Adrenal gland (tissue), 12 donors: ENCODE measurements around the gene LMO7. TPM values are rescaled to one million over a fixed set of nuclear protein-coding genes. Genes with fewer than 3 reads are reported as not detected.
A peak's percentile ranks its signal among the peaks of the same experiment; 100 is the strongest.

Experiments used
- DNase-seq, 7 donors: peaks; one replicate each; pipeline ENCODE4 v3.0.0-alpha.2; 2019 to 2020
- H3K27ac ChIP-seq, 5 donors: fragments of 200-600 bp; sonication (generic) in 4 of 5; 1 replicate in 3 of 5; 2 replicates in 2 of 5; pipeline versions ENCODE4 v1.5.1 to v1.8.0; 2016 to 2020; ENCODE audit warnings: mild to moderate bottlenecking in 1 of 5
- H3K27me3 ChIP-seq: fragments of 200-600 bp; 2 replicates; pipeline ENCODE4 v1.8.0; 2021
- H3K36me3 ChIP-seq, 2 donors: fragments of 200-600 bp; replicated peaks in 1 of 2; 1 replicate in 1 of 2; 2 replicates in 1 of 2; pipeline versions ENCODE4 v1.5.1 to v1.8.0; 2018 to 2022
- H3K4me1 ChIP-seq, 2 donors: fragments of 200-600 bp; replicated peaks in 1 of 2; 1 replicate in 1 of 2; 2 replicates in 1 of 2; pipeline versions ENCODE4 v1.5.1 to v1.8.0; 2018 to 2021
- H3K4me3 ChIP-seq, 4 donors: fragments of 200-600 bp; sonication (generic) in 3 of 4; one replicate each; pipeline ENCODE4 v1.5.1; 2016 to 2018
- H3K9me3 ChIP-seq, 3 donors: fragments of 200-600 bp; sonication (generic) in 1 of 3; replicated peaks in 1 of 3; 1 replicate in 2 of 3; 2 replicates in 1 of 3; pipeline versions ENCODE4 v1.5.1 to v1.8.0; 2016 to 2021
- CTCF ChIP-seq, 6 experiments: fragments of 450-650 bp in 4 of 6; fragments of 200-600 bp in 2 of 6; sonication (generic) in 1 of 6; IDR thresholded peaks; 1 replicate in 5 of 6; 2 replicates in 1 of 6; pipeline versions ENCODE4 v1.5.1 to v1.8.0; 2016 to 2021; ENCODE audit warnings: antibody characterized with exemption in 6 of 6, mild to moderate bottlenecking in 2 of 6, moderate library complexity in 1 of 6
- POLR2A ChIP-seq, 2 donors: fragments of 450-650 bp; IDR thresholded peaks; one replicate each; pipeline ENCODE4 v1.6.1; 2017; ENCODE audit warnings: antibody characterized with exemption in 2 of 2, mild to moderate bottlenecking in 2 of 2, moderate library complexity in 1 of 2
- WGBS, 4 donors: extraction: QIAGEN DNeasy Blood & Tissue Kit in 2 of 4; methylation state at CpG; one replicate each; pipeline versions ENCODE4 v1.1.5 to v1.1.7; 2013 to 2017; 5-methylcytosine and 5-hydroxymethylcytosine counted together
- intact Hi-C, 2 donors: fragments of 100-400 bp; cut with DNase I; formaldehyde crosslinking; loops; one replicate each; pipeline versions ENCODE4 v1.14.1 to v1.15.0; 2022 to 2023
- polyA plus RNA-seq, 3 donors: library from polyadenylated mRNA; stranded (reverse); fragments of 200-250 nt in 2 of 3; fragments of 350-450 nt in 1 of 3; fragmentation: Illumina TruSeq in 1 of 3; extraction: RNeasy Lipid Tissue Mini Kit (QIAGEN cat#74804) in 1 of 3; gene quantifications; one replicate each; pipeline ENCODE4 v1.2.3, GENCODE V29; 2013 to 2014
- total RNA-seq, 9 donors: library from RNA; depleted of rRNA in 4 of 9; stranded (reverse); fragments of >200 nt in 4 of 9; fragments of 120-200 nt in 1 of 9; fragmentation: NEBNext Ultra II Directional in 1 of 9; extraction: Animal tissue kit (Norgen Biotek cat#: 25700) in 1 of 9; gene quantifications; one replicate each; pipeline versions ENCODE4 v1.1.0 to v1.2.4, GENCODE V29; 2013 to 2023
- donor health status: healthy with polysubstance abuse.
- donor health status: Bipolar disorder and iron deficiency.
- donor health status: DM: yes; HTN: yes; CAD: no.
- donor health status: DM: no; HTN: no; CAD: no.
- donor health status: DM: no; HTN: no; CAD: no.
- donor health status: DM: yes; HTN: yes; CAD: no.

LMO7 gene
- total and polyA plus RNA-seq, 12 donors: 7.4 to 39.7 (median 11.4) TPM

GRCh38 chr13:75873494-75873893 lies 237.4 kb downstream of the LMO7 start:
- Histone ChIP-seq H3K27ac (no peak overlapping the region), H3K9me3 (no peaks in the 10 kb centered on the region), H3K4me1 (peaks cover 0 to 4% of the 10 kb centered on the region in 2 donors), H3K36me3 (no peaks in the 10 kb centered on the region), H3K27me3 (peaks cover 9% of the 10 kb centered on the region), H3K4me3 (no peak overlapping the region)
- no peak for DNase-seq
- TF ChIP-seq POLR2A (IDR thresholded peaks at IDR 0.05): no peak
- no peak for TF ChIP-seq CTCF (IDR thresholded peaks at IDR 0.05)
- 80 to 83% (median 82%) methylated on average over 10 of the region's 10 CpGs for WGBS, 4 donors
- intact Hi-C loops: loop anchor here (5.0 to 10.0 kb wide), 4 partner anchors 179 to 1101 kb away; no protein-coding TSS in a partner anchor

- H3K4me3 ChIP-seq: no peak overlapping the region
- no peaks in the 10 kb centered on the region for H3K36me3 ChIP-seq
- peaks cover 0 to 4% of the 10 kb centered on the region in 2 donors for H3K4me1 ChIP-seq
- WGBS, 4 donors: 70 to 83% (median 80%) methylated on average over 1 of the region's 1 CpG
- no peak overlapping the region for H3K27ac ChIP-seq
- TF ChIP-seq CTCF (IDR thresholded peaks at IDR 0.05) (no peak), POLR2A (IDR thresholded peaks at IDR 0.05) (no peak)
- intact Hi-C loops: loop anchor here (5.0 to 10.0 kb wide), 3 partner anchors 181 to 1099 kb away; no protein-coding TSS in a partner anchor
- peaks cover 5% of the 10 kb centered on the region for H3K27me3 ChIP-seq
- no peaks in the 10 kb centered on the region for H3K9me3 ChIP-seq
- no peak for DNase-seq
Measured at GRCh38 chr13:75875450-75875849, 239.3 kb downstream of the LMO7 start.

- Histone ChIP-seq H3K27ac (no peak overlapping the region), H3K36me3 (no peaks in the 10 kb centered on the region), H3K4me1 (peaks cover 0 to 4% of the 10 kb centered on the region in 2 donors), H3K4me3 (no peak overlapping the region), H3K9me3 (no peaks in the 10 kb centered on the region), H3K27me3 (peaks cover 5% of the 10 kb centered on the region)
- peak; percentile 45 to 80 (median 56) for DNase-seq
- intact Hi-C loops: loop anchor here (5.0 to 10.0 kb wide), 3 partner anchors 182 to 1098 kb away; no protein-coding TSS in a partner anchor
- WGBS, 4 donors: 12 to 15% (median 13%) methylated on average over 11 of the region's 11 CpGs
- TF ChIP-seq CTCF (IDR thresholded peaks at IDR 0.05) (peak; percentile 72 to 93 (median 84)), POLR2A (IDR thresholded peaks at IDR 0.05) (no peak)
Measured at GRCh38 chr13:75876142-75877050, 240.3 kb downstream of the LMO7 start.

- WGBS, 4 donors: 74 to 94% (median 77%) methylated on average over 3 of the region's 3 CpGs
- H3K4me1 ChIP-seq: peaks cover 0 to 4% of the 10 kb centered on the region in 2 donors
Measured at GRCh38 chr13:75877071-75877470, 240.9 kb downstream of the LMO7 start.

More at GRCh38 chr13:75877071-75877470, 240.9 kb downstream of the LMO7 start:
- no peak for DNase-seq
- Histone ChIP-seq H3K9me3 (no peaks in the 10 kb centered on the region), H3K27ac (no peak overlapping the region), H3K27me3 (peaks cover 5% of the 10 kb centered on the region), H3K36me3 (no peaks in the 10 kb centered on the region), H3K4me3 (no peak overlapping the region)
- intact Hi-C loops: loop anchor here (5.0 to 10.0 kb wide), 3 partner anchors 182 to 1098 kb away; no protein-coding TSS in a partner anchor
- TF ChIP-seq CTCF (IDR thresholded peaks at IDR 0.05): no peak
- TF ChIP-seq POLR2A (IDR thresholded peaks at IDR 0.05): no peak
